IMR-90 (cell line): Measurements from ENCODE around the gene MRPL12.
A peak's percentile ranks its signal among the peaks of the same experiment; 100 is the strongest.

Experiments used
- BHLHE40 ChIP-seq: fragments of 150-350 bp; IDR thresholded peaks from 2 replicates; pipeline ENCODE4 v1.6.1; 2016; ENCODE audit warnings: mild to moderate bottlenecking, low read depth, low read length
- CEBPB ChIP-seq: IDR thresholded peaks from 2 replicates; pipeline ENCODE4 v1.6.1; 2012; ENCODE audit warnings: low read depth, low read length, improper control_type of control experiment
- CTCF ChIP-seq: conservative IDR thresholded peaks from 2 replicates; pipeline ENCODE4 v1.5.1; 2012; ENCODE audit warnings: mild to moderate bottlenecking, low read depth, low read length, improper control_type of control experiment
- FOS ChIP-seq: fragments of 150-350 bp; IDR thresholded peaks from 2 replicates; pipeline ENCODE4 v1.6.1; 2016; ENCODE audit warnings: low read depth, low read length
- MAFK ChIP-seq: IDR thresholded peaks from 2 replicates; pipeline ENCODE4 v1.6.1; 2012; ENCODE audit warnings: low read depth, low read length, improper control_type of control experiment
- MXI1 ChIP-seq: IDR thresholded peaks from 2 replicates; pipeline ENCODE4 v1.6.1; 2012; ENCODE audit warnings: low read depth, mild to moderate bottlenecking, low read length, moderate library complexity, borderline replicate concordance
- POLR2A ChIP-seq: IDR thresholded peaks from 2 replicates; pipeline ENCODE4 v1.6.1; 2012; ENCODE audit warnings: mild to moderate bottlenecking, low read depth, low read length
- RAD21 ChIP-seq: IDR thresholded peaks from 2 replicates; pipeline ENCODE4 v1.6.1; 2012; ENCODE audit warnings: low read length, improper control_type of control experiment
- RCOR1 ChIP-seq: IDR thresholded peaks from 2 replicates; pipeline ENCODE4 v1.6.1; 2012; ENCODE audit warnings: mild to moderate bottlenecking, low read length, improper control_type of control experiment; ENCODE audit not compliant: insufficient replicate concordance
- RFX5 ChIP-seq: IDR thresholded peaks from 2 replicates; pipeline ENCODE4 v1.8.0; 2012; ENCODE audit warnings: low read depth, mild to moderate bottlenecking, low read length, moderate library complexity
- SMC3 ChIP-seq: fragments of 150-350 bp; IDR thresholded peaks from 2 replicates; pipeline ENCODE4 v1.6.1; 2016; ENCODE audit warnings: low read depth, mild to moderate bottlenecking, antibody characterized with exemption, low read length, moderate library complexity
- USF2 ChIP-seq: fragments of 150-350 bp; IDR thresholded peaks from 2 replicates; pipeline ENCODE4 v1.6.1; 2017; ENCODE audit warnings: mild to moderate bottlenecking, antibody characterized with exemption, low read length, low read depth

GRCh38 chr17:81712468-81713003, 9.4 kb downstream of the MRPL12 start:
- TF ChIP-seq CTCF (peak; percentile 30; the same call in 1 of the 2 replicates), RCOR1 (no peak), RFX5 (no peak), CEBPB (no peak), USF2 (no peak), FOS (no peak), BHLHE40 (no peak), SMC3 (no peak), POLR2A (no peak), RAD21 (no peak), MAFK (no peak), MXI1 (no peak; the same call in 1 of the 2 replicates)
